ENCODE results near the gene PIK3AP1. TPM values are rescaled to one million over a fixed set of nuclear protein-coding genes. Genes with fewer than 3 reads are reported as not detected.
"Not testable (repeated sequence)": the region's sequence is repeated elsewhere in the genome, so short reads cannot be mapped to it uniquely, and the experiment has no call there.

Gene PIK3AP1
- total RNA-seq, 1 donor from 2014 or later = 5.9 TPM

DNA sequence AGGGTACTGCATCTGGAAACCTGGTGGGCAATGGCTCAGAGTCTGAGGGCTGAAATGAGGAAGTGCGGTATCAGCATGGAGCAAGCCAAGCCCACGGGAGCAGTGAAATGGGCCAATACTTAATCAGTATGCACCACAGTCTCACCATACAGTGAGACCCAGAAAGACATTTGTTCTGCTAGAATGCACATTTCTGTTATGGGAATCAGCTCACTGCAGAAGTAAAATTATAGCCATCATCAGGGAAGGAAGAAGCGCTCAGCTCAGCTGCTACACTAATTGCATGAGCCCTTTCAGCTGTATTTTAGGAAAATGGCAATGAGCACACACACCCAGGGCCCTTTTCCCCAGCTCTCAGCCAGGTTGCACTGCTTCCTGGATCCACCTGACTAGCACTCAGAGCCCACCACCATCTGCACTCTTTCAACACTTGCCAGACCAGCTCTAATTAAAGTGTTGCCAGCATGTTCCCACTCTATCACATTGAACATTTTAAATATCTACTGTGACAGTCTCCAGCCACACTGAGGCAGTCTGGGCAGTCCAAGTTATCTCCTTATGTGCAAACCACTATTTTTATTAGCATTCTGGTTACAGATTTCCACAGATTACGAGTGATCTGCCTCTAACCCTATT is 44.2 kb upstream of the PIK3AP1 start:
- Histone ChIP-seq H3K4me3 (no peak overlapping the region), H3K27me3 (no peaks in the 10 kb centered on the region), H3K36me3 (no peaks in the 10 kb centered on the region), H3K27ac (no peak overlapping the region), H3K4me1 (no peaks in the 10 kb centered on the region), H3K9me3 (no peaks in the 10 kb centered on the region)
- intact Hi-C loops (cut with DNase I) = no loop called here
- TF ChIP-seq POLR2A (IDR thresholded peaks at IDR 0.05) = no peak
- TF ChIP-seq, protein P1, sequence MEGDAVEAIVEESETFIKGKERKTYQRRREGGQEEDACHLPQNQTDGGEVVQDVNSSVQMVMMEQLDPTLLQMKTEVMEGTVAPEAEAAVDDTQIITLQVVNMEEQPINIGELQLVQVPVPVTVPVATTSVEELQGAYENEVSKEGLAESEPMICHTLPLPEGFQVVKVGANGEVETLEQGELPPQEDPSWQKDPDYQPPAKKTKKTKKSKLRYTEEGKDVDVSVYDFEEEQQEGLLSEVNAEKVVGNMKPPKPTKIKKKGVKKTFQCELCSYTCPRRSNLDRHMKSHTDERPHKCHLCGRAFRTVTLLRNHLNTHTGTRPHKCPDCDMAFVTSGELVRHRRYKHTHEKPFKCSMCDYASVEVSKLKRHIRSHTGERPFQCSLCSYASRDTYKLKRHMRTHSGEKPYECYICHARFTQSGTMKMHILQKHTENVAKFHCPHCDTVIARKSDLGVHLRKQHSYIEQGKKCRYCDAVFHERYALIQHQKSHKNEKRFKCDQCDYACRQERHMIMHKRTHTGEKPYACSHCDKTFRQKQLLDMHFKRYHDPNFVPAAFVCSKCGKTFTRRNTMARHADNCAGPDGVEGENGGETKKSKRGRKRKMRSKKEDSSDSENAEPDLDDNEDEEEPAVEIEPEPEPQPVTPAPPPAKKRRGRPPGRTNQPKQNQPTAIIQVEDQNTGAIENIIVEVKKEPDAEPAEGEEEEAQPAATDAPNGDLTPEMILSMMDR (IDR thresholded peaks at IDR 0.05) = no peak
- TF ChIP-seq POLR2AphosphoS5 (IDR thresholded peaks at IDR 0.05; ENCODE audit: insufficient read depth in 1 of 2, low read depth in 1 of 2) = no peak
- no peak for DNase-seq (ENCODE audit: extremely low spot score in 2 of 2)

DNA sequence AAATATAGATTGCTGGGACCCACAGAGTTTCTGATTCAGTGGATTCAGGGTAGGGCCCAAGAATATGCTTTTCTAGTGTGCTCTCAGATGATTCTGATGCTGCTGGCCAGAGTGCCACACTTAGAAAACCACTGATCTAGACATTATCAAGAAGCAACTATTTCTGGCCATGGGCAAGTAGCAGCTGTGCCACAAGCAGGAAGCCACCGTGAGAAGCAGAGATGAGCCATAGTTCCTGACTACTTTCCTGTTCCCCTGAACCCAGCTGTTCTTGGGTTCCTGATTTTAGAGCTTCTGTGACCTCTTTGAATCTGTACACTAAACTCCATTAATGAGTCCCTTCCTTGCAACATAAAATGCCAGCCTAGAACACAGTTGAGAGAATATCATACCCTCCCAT is 38.1 kb upstream of the PIK3AP1 start:
- Histone ChIP-seq H3K27ac (no peak overlapping the region), H3K4me3 (no peak overlapping the region), H3K4me1 (no peaks in the 10 kb centered on the region), H3K36me3 (no peaks in the 10 kb centered on the region), H3K27me3 (no peaks in the 10 kb centered on the region), H3K9me3 (no peaks in the 10 kb centered on the region)
- TF ChIP-seq, protein P1 (IDR thresholded peaks at IDR 0.05) = no peak
- TF ChIP-seq POLR2AphosphoS5 (IDR thresholded peaks at IDR 0.05; ENCODE audit: insufficient read depth in 1 of 2, low read depth in 1 of 2) = no peak
- no peak for TF ChIP-seq POLR2A (IDR thresholded peaks at IDR 0.05)
- DNase-seq (ENCODE audit: extremely low spot score in 2 of 2) = no peak
- intact Hi-C loops (cut with DNase I) = no loop called here

DNA sequence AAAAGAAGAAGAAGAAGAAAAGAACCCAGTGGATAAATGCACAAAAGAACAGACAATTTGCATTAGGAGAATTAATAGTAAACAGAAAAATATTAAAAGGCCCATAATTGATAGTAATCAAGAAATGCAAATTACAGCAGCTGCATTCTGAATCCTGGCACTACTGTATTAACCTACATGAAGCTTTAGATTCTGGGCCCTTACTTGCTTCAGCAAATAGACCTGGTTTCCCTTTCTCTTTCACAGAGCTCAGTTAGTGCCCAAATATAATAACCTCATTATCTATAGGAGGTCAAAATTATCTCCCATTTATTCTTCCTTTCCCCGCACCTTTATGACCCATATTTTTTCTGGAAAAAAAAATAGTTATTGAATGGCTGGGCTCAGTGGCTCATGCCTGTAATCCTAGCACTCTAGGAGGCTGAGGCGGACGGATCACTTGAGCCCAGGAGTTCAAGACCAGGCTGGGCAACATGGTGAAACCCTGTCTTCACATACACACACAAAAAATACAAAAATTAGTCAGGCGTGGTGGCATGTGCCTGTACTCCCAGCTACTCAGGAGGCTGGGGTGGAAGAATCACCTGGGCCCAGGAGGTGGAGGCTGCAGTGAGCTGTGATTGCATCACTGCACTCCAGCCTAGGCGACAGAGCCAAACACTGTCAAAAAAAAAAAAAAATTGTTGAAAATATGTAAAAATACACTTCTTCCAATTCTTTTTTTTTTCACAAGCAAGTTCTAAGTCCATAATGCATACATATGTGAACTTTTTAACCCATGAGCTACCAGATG is 36.0 kb upstream of the PIK3AP1 start:
- no peaks in the 10 kb centered on the region for H3K27me3 ChIP-seq
- intact Hi-C loops (cut with DNase I) = no loop called here
- no peak overlapping the region for H3K27ac ChIP-seq
- TF ChIP-seq, protein P1 (IDR thresholded peaks at IDR 0.05) = no peak
- TF ChIP-seq POLR2A (IDR thresholded peaks at IDR 0.05) (no peak), POLR2AphosphoS5 (IDR thresholded peaks at IDR 0.05; ENCODE audit: insufficient read depth in 1 of 2, low read depth in 1 of 2) (no peak)
- H3K4me1 ChIP-seq = no peaks in the 10 kb centered on the region
- no peaks in the 10 kb centered on the region for H3K36me3 ChIP-seq
- no peak overlapping the region for H3K4me3 ChIP-seq
- no peak for DNase-seq (ENCODE audit: extremely low spot score in 2 of 2)
- no peaks in the 10 kb centered on the region for H3K9me3 ChIP-seq

DNA sequence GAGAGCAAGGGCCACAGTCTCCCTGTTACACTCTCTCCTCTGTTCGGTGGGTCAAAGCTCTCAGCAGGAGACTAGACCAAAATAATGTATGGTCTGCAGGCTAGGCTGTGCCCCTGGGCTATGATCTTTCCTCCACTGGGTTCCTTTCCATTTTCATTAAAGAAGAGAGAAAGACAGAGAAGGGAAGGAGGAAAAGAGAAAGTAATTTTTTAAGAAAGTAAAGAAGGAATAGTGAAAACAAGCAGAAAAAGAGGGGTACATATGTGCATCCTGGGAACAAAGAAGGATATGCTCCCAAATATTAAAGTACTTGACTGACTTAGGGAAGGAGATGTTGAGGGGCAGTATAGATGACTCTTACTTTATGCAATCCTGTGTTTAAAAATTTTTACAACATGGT is 33.6 kb upstream of the PIK3AP1 start:
- no peak for TF ChIP-seq POLR2A (IDR thresholded peaks at IDR 0.05)
- no peak for TF ChIP-seq POLR2AphosphoS5 (IDR thresholded peaks at IDR 0.05; ENCODE audit: insufficient read depth in 1 of 2, low read depth in 1 of 2)
- TF ChIP-seq, protein P1 (IDR thresholded peaks at IDR 0.05) = no peak
- no peak overlapping the region for H3K27ac ChIP-seq
- DNase-seq (ENCODE audit: extremely low spot score in 2 of 2) = no peak
- H3K36me3 ChIP-seq = no peaks in the 10 kb centered on the region
- no peaks in the 10 kb centered on the region for H3K4me1 ChIP-seq
- no peaks in the 10 kb centered on the region for H3K27me3 ChIP-seq
- intact Hi-C loops (cut with DNase I) = no loop called here
- no peak overlapping the region for H3K4me3 ChIP-seq
- H3K9me3 ChIP-seq = no peaks in the 10 kb centered on the region

DNA sequence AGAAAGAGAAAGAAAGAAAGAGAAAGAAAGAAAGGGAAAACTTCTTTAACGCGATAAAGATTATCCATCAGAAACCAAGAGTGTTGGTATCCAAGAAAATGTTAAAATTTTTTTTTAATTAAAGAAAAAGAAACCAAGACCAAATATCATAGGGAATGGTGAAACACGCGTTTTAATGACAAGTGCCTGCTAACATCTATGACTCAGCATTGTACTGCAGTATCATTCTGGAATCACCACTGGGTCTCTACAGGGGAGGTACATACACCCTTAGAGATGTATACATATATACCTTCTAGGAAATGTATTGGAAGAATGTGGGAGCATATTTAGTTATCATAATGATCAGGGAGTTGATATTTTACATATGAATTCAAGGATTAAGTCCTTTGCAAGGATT is 32.1 kb upstream of the PIK3AP1 start:
- no peak for DNase-seq (ENCODE audit: extremely low spot score in 2 of 2)
- intact Hi-C loops (cut with DNase I) = no loop called here
- no peaks in the 10 kb centered on the region for H3K27me3 ChIP-seq
- H3K27ac ChIP-seq = no peak overlapping the region
- H3K4me1 ChIP-seq = no peaks in the 10 kb centered on the region
- no peaks in the 10 kb centered on the region for H3K36me3 ChIP-seq
- H3K4me3 ChIP-seq = no peak overlapping the region
- H3K9me3 ChIP-seq = no peaks in the 10 kb centered on the region
- TF ChIP-seq POLR2A (IDR thresholded peaks at IDR 0.05) (no peak), POLR2AphosphoS5 (IDR thresholded peaks at IDR 0.05; ENCODE audit: insufficient read depth in 1 of 2, low read depth in 1 of 2) (no peak)
- TF ChIP-seq, protein P1 (IDR thresholded peaks at IDR 0.05) = no peak

DNA sequence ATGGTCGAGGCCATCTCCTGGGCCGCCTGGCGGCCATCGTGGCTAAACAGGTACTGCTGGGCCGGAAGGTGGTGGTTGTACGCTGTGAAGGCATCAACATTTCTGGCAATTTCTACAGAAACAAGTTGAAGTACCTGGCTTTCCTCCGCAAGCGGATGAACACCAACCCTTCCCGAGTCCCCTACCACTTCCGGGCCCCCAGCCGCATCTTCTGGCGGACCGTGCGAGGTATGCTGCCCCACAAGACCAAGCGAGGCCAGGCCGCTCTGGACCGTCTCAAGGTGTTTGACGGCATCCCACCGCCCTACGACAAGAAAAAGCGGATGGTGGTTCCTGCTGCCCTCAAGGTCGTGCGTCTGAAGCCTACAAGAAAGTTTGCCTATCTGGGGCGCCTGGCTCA is 30.0 kb upstream of the PIK3AP1 start:
- H3K4me3 ChIP-seq; H3K36me3 ChIP-seq; intact Hi-C loops (cut with DNase I); H3K4me1 ChIP-seq; H3K9me3 ChIP-seq; H3K27ac ChIP-seq; H3K27me3 ChIP-seq; DNase-seq (ENCODE audit: extremely low spot score in 2 of 2): not testable (repeated sequence)
